Measurements from ENCODE around the gene TCTN2.

The TCTN2 gene

DNA sequence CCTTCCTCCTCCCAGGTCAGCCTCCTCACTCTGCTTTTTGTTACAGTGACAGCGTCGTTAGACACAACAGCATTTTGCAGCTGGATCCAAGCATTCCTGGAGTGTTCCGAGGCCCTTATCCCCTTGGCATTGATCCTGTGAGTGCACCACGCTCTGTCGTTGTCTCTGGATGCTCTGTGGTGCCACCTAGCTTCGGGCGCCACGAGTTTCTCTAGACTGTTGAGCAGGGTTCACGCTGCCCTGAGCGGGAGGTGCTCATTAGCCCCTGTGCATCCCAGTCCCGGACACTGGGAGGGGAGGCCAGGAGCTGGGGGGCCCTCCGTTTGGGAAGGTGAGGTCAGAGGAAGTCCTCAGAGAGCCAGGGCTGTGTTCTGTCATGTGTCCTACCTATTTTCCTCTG is 73.9 kb downstream of the TCTN2 start:
- DNase-seq, result no peak

- no peak for DNase-seq
These were observed 76.4 kb downstream of the TCTN2 start for GRCh38 chr12:123747309-123747708.

GRCh38 chr12:123748161-123748560 is 77.2 kb downstream of the TCTN2 start:
- no peak for DNase-seq

DNA sequence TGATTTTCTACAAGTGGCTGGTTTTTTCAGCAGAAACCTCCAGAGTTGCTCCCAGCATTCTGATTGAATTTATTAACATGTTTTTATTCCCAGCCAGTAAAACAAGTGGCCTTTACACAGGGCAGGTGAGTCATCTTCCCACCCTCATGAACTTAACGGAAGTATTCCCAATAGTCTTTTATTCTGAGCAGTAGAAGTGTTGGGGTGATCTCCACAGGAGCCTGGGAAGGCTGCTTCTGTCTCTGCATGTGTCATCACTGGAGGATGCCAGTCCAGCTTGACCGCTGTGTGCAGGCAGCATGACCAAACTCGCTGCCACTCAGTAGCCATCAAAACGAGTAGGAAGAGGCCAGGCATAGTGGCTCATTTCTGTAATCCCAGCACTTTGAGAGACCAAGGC is 77.7 kb downstream of the TCTN2 start:
- no peak for DNase-seq

DNA sequence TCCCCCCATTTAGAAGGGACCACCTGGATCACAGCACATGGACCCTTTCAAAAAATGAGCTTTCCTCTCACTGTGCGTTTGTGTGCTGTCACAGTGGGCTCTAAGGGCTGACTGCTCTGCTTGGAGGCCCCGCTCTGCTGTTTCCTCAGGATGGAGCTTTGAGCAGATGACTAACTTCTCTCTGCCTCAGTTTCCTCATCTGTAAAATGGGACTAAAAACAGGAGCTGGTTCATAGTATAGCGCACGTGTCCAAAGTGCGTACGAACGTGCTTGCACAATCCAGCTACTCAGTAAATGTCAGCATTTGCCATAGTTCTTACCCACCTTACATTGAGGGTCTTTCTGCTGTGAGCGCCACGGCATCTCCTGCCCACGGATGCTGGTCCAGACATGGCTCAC is 78.4 kb downstream of the TCTN2 start:
- no peak for DNase-seq

DNA sequence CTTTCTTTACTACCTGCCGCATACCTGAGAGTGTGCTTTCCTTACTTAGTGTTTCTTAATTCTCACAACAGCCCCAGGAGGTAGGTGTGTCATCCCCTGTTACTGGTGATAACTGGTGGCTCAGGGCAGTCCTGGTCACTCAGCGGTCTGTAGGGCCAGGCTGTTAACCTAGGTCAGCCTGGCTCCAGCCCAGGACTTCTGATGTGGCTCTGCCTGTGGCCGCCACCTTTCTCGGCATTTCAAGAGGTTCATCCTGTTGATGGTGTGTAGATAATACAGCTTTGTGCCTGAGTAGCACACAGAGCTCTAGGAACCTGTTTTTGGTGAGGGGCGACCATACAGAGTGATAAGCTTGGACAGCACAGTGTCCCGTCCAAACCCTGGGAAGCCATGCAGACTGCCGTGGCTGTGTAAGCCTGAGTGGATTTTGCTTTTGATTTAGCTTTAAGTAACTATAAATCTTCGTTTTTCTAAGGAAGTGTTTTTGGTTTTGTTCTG is 79.3 kb downstream of the TCTN2 start:
- DNase-seq, result no peak

- DNase-seq, result no peak
These were observed 81.1 kb downstream of the TCTN2 start for GRCh38 chr12:123752046-123752445.

DNA sequence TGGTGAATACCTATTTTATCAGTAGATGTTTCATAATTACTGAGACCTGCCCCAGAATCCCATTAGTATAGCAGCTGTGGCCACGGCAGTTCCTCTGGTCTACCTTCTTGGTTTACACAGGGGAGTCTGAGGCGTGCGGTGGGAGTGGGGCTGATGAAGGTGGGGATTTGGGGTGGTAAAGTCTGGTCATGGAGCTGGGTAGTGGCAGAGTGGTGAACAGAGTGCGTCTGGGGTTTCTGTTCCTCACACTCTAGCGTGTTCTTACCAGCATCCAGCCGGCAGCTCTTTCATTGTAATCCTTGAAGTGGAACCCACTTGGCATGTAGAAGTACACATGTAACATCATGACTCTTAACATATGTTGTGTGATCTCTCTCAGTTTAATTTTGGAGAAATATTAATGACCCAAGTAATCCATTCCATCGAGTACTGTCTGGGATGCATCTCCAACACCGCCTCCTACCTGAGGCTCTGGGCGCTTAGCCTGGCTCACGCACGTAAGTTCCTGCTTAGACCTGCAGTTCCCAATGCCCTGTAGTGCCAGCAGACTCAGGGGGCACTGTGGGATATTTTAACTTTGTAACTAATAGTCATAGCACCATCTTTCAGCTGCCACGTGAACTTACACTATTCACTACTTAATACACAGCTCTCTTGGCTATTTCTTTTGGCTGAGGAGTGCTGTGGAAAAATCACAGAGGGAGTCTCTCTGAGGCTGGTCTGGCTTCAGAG is 83.3 kb downstream of the TCTN2 start:
- no peak for DNase-seq

- no peak for DNase-seq
These were observed 86.6 kb downstream of the TCTN2 start for GRCh38 chr12:123757561-123757960.

Data from GF-D8 (cell line).